Fibroblast of skin of left biceps (primary cell): Measurements from ENCODE around the gene LYRM9.
"Not testable (repeated sequence)": the region's sequence is repeated elsewhere in the genome, so short reads cannot be mapped to it uniquely, and the experiment has no call there.

Source experiments
- DNase-seq, 2 experiments: peaks; one replicate each; pipeline ENCODE4 v3.0.0-alpha.2; 2013; ENCODE audit warnings: low read depth in 2 of 2

Gene LYRM9

GRCh38 chr17:27892866-27893769 lies at the start of gene LYRM9:
Gene LYRM9, minus strand, starts transcription at chr17:27893365. Its CDS starts 10,671 bp downstream, at chr17:27882694.
- peak; percentile 52 to 59 for DNase-seq

DNA sequence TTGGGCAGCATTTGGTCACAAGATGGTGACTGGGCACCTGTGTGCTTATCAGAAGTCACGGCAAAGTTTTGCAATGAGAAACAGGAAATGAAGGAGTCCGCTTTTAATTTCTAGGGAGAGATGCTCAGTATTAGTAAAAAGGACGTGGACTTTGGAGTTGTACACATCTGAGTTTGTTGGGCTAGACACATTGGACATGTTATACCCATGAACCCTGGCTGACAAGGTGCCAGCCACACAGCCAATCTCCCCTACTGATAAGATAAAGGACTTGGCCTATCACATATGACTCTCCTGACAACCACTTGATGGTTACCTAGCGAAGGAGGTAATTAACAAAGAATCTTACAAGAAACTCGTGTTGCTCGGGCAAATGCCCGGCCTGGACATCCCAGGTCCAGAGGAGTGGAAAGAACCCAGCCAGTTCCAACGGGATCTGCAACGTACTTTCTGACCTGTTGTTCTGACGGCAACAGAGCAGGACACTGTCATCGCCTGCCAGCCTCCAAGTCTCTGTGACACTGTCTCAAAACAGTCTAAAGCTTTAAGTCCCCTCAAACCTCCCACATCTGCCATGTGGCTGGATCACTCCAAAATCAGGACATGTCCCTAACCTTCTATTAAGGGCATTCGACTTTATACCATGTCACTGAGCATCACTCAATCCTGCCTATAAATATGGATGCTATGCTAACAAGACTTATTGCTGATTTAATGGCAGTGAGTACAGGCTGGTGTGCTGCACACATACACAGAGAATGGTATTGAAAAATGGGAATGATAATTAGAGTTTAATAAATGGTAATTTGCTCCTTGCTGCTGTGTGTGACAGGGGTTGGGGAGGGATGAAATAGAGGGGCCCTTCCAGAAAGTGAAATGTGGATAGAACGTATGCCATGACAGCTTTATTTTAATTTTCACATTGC lies 47.6 kb upstream of the LYRM9 start:
- DNase-seq: no peak

GRCh38 chr17:27939474-27940465 lies 46.6 kb upstream of the LYRM9 start:
- DNase-seq: no peak

- DNase-seq: no peak
These were observed 45.7 kb upstream of the LYRM9 start for GRCh38 chr17:27938864-27939263.

GRCh38 chr17:27938241-27938640 lies 45.1 kb upstream of the LYRM9 start:
- DNase-seq: no peak

GRCh38 chr17:27937025-27937546 lies 43.9 kb upstream of the LYRM9 start:
- DNase-seq: no peak

DNA sequence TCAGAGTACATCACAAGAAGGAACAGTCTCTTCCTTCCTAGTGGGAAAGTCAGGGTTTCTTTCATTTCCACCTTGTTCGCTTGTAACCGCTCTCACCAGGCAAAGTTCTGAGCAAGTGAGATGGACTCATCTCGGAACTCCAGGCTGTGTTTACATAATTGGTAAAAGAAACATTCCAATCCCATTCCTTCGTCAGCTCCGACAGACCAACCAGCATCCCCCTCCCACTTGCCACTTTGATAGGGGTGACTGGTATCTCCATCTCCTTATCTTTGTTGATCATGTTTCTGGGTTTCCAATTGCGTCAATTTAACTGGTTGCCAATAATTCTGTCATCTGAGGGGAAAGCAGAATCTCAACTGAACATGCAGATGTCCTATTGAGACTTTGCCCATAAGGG lies 36.8 kb upstream of the LYRM9 start:
- no peak for DNase-seq

DNA sequence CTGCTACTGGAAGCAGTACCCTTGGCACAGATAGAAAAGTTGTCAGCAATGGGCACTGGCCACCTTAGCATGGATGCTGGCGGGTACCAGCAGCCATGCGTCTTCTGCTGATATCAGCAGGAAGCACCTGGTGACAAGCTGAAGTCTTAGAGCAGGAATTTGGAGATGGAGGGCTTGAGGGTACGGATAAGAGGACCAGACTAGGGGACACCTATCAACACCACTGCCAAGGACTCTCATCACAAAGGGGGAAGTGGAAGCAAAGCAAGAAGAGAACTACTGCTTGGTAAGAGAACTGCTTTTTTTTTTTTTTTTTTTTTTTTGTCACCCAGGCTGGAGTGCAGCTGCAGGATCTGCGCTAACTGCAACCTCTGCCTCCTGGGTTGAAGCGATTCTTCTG lies 35.4 kb upstream of the LYRM9 start:
- DNase-seq: no peak

GRCh38 chr17:27927781-27928180 lies 34.6 kb upstream of the LYRM9 start:
- DNase-seq: no peak

- no peak for DNase-seq
These were observed 28.4 kb upstream of the LYRM9 start for GRCh38 chr17:27921599-27921998.

DNA sequence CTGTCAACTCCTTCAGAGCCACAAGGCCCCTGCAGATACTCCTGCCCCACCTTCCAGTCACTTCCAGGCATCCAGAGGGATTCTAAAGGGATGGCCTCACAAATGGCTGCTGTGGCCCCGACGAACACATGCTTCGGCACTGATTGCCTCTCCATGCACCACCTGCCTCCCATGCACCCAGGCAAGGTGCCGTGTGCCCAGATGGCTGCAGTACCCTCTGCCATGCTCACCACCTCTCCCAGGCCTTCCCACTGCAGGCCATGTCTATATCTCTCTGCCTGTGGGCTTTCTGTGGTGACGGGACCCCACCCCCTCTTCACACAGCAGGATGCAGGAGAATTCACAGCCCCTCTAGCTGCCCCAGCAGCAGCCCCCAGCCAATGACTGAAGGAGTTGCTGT lies 27.9 kb upstream of the LYRM9 start:
- no peak for DNase-seq

- DNase-seq: no peak
These were observed 27.4 kb upstream of the LYRM9 start for GRCh38 chr17:27920569-27920968.

GRCh38 chr17:27919079-27919478 lies 25.9 kb upstream of the LYRM9 start:
- no peak for DNase-seq

- DNase-seq: no peak
These were observed 25.3 kb upstream of the LYRM9 start for GRCh38 chr17:27918498-27918897.

GRCh38 chr17:27917000-27917399 lies 23.8 kb upstream of the LYRM9 start:
- DNase-seq: no peak

GRCh38 chr17:27915709-27916108 lies 22.5 kb upstream of the LYRM9 start:
- DNase-seq: no peak

- DNase-seq: no peak
These were observed 21.2 kb upstream of the LYRM9 start for GRCh38 chr17:27914382-27914781.

GRCh38 chr17:27912964-27913363 lies 19.8 kb upstream of the LYRM9 start:
- no peak for DNase-seq

DNA sequence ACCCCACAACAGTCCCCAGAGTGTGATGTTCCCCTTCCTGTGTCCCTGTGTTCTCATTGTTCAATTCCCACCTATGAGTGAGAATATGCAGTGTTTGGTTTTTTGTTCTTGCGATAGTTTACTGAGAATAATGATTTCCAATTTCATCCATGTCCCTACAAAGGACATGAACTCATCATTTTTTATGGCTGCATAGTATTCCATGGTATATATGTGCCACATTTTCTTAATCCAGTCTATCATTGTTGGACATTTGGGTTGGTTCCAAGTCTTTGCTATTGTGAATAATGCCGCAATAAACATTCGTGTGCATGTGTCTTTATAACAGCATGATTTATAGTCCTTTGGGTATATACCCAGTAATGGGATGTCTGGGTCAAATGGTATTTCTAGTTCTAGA lies 19.1 kb upstream of the LYRM9 start:
- DNase-seq: not testable (repeated sequence)

DNA sequence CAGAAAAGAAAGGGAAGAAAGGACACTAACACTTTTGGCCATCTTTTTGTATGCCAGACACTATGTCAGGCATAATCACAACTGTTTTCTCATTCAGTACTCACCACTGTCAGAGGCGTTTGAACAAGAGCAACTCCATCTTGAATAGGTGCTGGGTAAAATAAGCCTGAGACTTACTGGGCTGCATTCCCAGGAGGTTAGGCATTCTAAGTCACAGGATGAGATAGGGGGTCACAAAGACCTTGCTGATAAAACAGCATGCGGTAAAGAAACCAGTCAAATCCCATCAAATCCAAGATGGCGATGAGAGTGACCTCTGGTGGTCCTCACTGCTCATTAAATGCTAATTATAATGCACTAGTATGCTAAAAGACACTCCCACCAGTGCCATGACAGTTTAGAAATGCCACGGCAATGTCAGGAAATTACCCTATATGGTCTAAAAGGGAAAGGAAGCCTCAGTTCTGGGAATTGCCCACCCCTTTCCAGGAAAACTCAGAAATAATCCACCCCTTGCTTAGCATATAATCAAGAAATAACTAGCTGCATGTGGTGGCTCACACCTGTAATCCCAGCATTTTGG lies 14.9 kb upstream of the LYRM9 start:
- DNase-seq: no peak

GRCh38 chr17:27906623-27907022 lies 13.5 kb upstream of the LYRM9 start:
- no peak for DNase-seq
